ENCODE measurements around the gene OAS2.

- TF ChIP-seq CTCF (IDR thresholded peaks at IDR 0.05; ENCODE audit: low read length) (no peak), EZH2 (IDR thresholded peaks at IDR 0.05; ENCODE audit: borderline replicate concordance, low read length) (no peak)
These were observed 73.4 kb downstream of the OAS2 start for GRCh38 chr12:113051759-113052158.

All from OCI-LY1 (cell line).